ENCODE data around the gene APLN.

DNA sequence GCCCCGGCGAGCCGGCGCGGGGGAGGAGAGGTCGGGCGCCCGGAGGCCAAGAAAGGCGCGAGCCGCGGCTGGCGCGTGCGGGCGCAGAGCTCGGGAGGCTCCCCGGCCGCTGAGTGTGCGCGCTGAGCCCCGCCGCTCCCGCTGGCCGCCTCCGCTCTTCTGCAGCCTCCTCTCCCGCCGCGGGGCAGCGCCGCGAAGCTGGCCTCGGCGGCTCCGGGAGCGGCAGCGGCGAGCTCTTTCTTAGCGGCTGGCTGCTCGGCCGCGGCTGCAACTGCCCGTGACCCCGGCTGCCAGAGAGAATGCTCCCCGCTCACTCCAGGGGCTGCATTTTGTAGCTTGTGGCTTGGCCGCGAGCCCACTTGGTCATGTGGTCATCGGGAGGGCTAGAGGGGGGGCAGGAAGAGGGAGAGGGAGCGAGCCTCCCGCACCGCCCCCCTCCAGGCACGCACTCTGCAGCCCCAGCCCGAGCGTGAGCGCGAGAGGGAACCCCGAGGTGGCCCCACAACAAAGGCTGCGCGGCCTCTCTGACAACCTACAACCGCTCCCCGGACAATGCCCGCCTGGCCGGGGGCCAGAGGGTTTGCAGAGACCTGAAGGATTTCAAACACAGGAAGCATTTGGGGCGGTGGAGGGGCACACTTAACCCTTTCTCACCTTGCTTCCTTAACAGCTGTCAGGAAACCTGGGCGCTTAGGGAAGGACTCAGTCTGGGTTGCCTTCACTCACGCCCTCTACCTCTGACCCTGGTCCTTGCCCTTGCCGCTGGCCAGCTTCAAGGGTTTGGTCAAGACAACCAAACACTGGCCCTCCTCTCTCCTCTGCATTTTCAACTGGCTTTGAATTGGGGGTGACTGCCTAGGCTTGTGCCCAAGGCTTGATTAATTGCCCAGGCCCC lies at the start of gene APLN:
- TF ChIP-seq GATA2 (IDR thresholded peaks at IDR 0.05; ENCODE audit: low read depth, low read length) (no peak), GATA3 (IDR thresholded peaks at IDR 0.05; ENCODE audit: low read depth, low read length) (no peak)

All from SH-SY5Y (cell line).